Measurements from ENCODE around the gene SERPINB4.
A peak's percentile ranks its signal among the peaks of the same experiment; 100 is the strongest.
"Not testable (repeated sequence)": the region's sequence is repeated elsewhere in the genome, so short reads cannot be mapped to it uniquely, and the experiment has no call there.

Gene SERPINB4

GRCh38 chr18:63644142-63644541 lies at the start of gene SERPINB4:
TSS of gene SERPINB4 (minus strand) at chr18:63644256. CDS start at chr18:63643577, 679 bp downstream.
- DNase-seq (ENCODE audit: low spot score), result not testable (repeated sequence)

GRCh38 chr18:63689064-63689463 lies 45.0 kb upstream of the SERPINB4 start:
- no peak for DNase-seq (ENCODE audit: low spot score)

GRCh38 chr18:63686871-63687270 lies 42.8 kb upstream of the SERPINB4 start:
- no peak for DNase-seq (ENCODE audit: low spot score)

- no peak for DNase-seq (ENCODE audit: low spot score)
Observed at GRCh38 chr18:63684718-63685117, 40.7 kb upstream of the SERPINB4 start.

- DNase-seq (ENCODE audit: low spot score), result no peak
Observed at GRCh38 chr18:63683890-63684289, 39.8 kb upstream of the SERPINB4 start.

- DNase-seq (ENCODE audit: low spot score), result peak; percentile 9
Observed at GRCh38 chr18:63683152-63683551, 39.1 kb upstream of the SERPINB4 start.

GRCh38 chr18:63681449-63682340 lies 37.6 kb upstream of the SERPINB4 start:
- DNase-seq (ENCODE audit: low spot score), result no peak

- no peak for DNase-seq (ENCODE audit: low spot score)
Observed at GRCh38 chr18:63679820-63680606, 36.0 kb upstream of the SERPINB4 start.

GRCh38 chr18:63677500-63678225 lies 33.6 kb upstream of the SERPINB4 start:
- no peak for DNase-seq (ENCODE audit: low spot score)

- DNase-seq (ENCODE audit: low spot score), result peak; percentile 7
Observed at GRCh38 chr18:63676526-63677323, 32.7 kb upstream of the SERPINB4 start.

GRCh38 chr18:63664571-63664970 lies 20.5 kb upstream of the SERPINB4 start:
- no peak for DNase-seq (ENCODE audit: low spot score)

- not testable (repeated sequence) for DNase-seq (ENCODE audit: low spot score)
Observed at GRCh38 chr18:63661750-63662149, 17.7 kb upstream of the SERPINB4 start, which contains the start of gene SERPINB3. TSS of gene SERPINB3 (minus strand) at chr18:63661893. CDS start at chr18:63661216, 677 bp downstream.

- not testable (repeated sequence) for DNase-seq (ENCODE audit: low spot score)
Observed at GRCh38 chr18:63658920-63659319, 14.9 kb upstream of the SERPINB4 start.

GRCh38 chr18:63650271-63650670 lies 6.2 kb upstream of the SERPINB4 start:
- not testable (repeated sequence) for DNase-seq (ENCODE audit: low spot score)

- DNase-seq (ENCODE audit: low spot score), result no peak
Observed at GRCh38 chr18:63648241-63648640, 4.2 kb upstream of the SERPINB4 start.

- DNase-seq (ENCODE audit: low spot score), result no peak
Observed at GRCh38 chr18:63646936-63647335, 2.9 kb upstream of the SERPINB4 start.

GRCh38 chr18:63644694-63645093 lies 638 bp upstream of the SERPINB4 start:
- DNase-seq (ENCODE audit: low spot score), result not testable (repeated sequence)

GRCh38 chr18:63642668-63643356 lies 1.2 kb downstream of the SERPINB4 start:
- DNase-seq (ENCODE audit: low spot score), result not testable (repeated sequence)

GRCh38 chr18:63641157-63641680 lies 2.8 kb downstream of the SERPINB4 start:
- DNase-seq (ENCODE audit: low spot score), result not testable (repeated sequence)

- DNase-seq (ENCODE audit: low spot score), result no peak
Observed at GRCh38 chr18:63637703-63638102, 6.4 kb downstream of the SERPINB4 start.

Measured in LoVo (cell line).